HUDEP-2 (cell line): ENCODE measurements around the gene EFL1.

Experiments
- DNase-seq, 76 experiments: peaks; one replicate each; lab custom pipeline; 2025; ENCODE audit not compliant: unreplicated experiment in 76 of 76; lab: John Stamatoyannopoulos, UW

Gene EFL1

GRCh38 chr15:82128401-82129148, 134.0 kb downstream of the EFL1 start:
- DNase-seq = no peak

DNA sequence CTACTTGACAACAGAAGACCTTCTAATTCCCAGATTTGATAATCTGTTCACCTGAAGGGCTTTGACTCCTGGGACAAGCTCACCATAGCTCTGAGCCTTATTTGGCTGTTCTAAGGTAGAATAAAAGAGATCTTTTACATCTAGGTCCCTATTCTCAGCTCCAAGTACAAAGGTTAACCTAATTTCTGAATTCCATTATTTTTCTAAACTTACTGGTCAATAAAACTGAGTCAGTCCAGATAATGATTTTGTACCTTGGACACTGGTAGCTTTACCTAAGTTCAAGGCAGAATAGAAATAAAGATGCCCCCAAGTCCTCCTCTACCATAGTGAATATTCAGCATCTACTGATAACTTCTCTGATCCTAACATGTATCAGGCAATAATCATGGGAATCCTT, 135.0 kb downstream of the EFL1 start:
- DNase-seq = no peak

GRCh38 chr15:82126346-82126745, 136.2 kb downstream of the EFL1 start:
- no peak for DNase-seq

- DNase-seq = no peak
These were observed 137.9 kb downstream of the EFL1 start for GRCh38 chr15:82124331-82125263.

- DNase-seq = no peak
These were observed 139.7 kb downstream of the EFL1 start for GRCh38 chr15:82122746-82123400.

GRCh38 chr15:82118040-82118439, 144.5 kb downstream of the EFL1 start:
- no peak for DNase-seq

DNA sequence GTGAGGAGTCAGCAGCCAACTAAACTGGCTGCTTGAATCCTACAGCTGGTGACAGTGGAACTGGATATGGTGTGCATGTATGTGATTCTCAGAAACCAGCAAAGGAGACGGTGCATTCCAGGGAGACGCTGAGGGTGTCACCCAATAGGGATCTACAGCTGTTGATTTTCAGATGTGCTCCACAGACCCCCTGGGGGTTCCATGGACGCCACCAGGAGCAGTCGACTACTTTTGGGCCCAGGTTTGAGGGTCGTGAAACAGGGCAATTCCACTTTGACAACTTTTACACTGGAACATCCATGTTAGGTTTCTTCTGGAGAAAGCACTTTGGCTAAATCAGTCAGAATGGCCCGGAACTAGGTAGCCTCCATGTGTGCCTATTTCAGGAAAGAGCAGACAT, 145.2 kb downstream of the EFL1 start:
- DNase-seq = no peak

DNA sequence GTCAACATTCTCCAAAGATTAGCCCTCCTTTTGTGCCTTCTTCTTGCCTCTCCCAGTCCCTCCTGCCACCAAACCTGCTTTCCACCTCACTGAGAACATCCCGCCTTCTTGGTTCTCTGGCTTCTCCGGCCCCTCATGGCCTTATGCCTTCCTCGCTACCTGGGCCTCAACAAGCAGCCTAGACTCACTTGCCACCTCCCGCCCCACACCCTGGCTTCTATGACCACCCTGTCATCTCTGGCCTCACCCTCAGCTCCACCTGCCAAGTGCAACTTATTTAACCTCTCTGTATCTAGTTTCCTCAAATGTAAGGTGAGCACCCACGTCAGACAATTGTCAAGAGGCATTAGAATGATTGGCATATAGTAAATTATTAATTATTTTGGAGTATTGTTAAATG, 147.9 kb downstream of the EFL1 start:
- DNase-seq = no peak

DNA sequence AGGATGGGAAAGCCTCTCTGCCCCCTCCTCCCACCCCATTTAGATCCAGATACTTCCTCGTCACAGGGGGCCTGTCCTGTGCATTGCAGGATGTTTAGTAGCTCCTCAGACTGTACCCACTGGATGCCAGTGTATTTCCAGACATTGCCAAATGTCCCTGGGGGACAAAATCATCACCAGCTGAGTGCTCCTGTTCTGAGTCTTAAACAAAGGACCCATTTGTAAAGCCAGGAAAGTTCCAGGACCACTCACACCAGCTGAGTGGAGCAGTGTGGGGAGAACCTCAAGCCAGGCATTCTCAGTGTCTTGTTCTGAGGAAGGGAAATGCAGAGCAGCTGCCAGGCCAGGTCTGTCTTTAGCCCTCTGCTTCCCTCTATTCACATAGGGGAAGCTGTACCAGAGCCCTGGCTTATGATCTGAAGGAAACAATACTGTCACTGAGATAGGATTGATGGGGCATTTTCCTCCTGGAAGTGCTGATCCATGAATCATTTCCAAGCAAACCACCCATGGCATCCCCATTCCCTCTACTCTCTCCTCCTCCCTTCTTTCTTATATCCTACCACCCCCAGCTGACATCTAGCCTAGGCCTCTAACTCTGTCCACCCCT, 149.3 kb downstream of the EFL1 start:
- no peak for DNase-seq

- DNase-seq = no peak
These were observed 150.6 kb downstream of the EFL1 start for GRCh38 chr15:82111918-82112317.

DNA sequence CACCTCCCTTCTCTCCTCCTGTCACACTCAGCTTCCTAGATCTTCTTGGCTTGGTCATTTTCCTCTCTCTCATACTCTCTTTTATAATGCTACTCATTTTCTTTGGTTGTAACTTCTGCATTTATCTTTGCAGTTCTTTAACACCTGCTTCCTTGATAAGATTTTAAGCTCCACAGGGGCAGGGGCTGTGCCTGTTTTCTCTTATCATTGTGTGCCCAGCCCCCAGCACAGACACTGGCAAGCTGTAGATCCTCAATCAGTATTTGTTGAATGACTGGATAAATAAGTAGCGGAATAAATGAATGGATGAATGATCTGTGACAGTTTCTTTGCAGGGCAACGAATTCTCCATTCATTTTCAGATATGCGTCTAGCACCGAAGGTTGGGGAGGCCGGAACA, 152.4 kb downstream of the EFL1 start:
- peak in 21 of 76 experiments; percentile 2 to 63 (median 27) for DNase-seq

GRCh38 chr15:82108489-82109078, 153.9 kb downstream of the EFL1 start:
- peak in 68 of 76 experiments; percentile 5 to 82 (median 48) for DNase-seq

DNA sequence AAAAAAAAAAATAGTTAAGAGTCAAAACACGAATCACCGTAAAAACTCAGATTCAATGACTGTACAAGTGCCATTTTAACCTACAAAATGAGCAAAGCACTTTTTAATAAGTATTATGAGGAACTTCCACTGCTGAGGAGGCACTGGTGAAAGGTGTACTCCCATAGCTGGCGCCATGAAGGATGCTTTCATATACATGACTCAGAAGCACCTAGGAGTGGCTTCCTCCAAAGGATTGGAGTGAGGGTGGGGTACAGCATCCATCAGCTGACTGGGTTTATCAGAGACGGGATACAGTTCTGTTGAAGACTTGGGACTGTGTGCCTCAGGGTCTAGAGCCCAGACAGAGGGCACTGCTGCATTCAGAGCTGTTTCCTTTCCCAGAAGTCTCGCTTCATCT, 155.9 kb downstream of the EFL1 start:
- DNase-seq = no peak

DNA sequence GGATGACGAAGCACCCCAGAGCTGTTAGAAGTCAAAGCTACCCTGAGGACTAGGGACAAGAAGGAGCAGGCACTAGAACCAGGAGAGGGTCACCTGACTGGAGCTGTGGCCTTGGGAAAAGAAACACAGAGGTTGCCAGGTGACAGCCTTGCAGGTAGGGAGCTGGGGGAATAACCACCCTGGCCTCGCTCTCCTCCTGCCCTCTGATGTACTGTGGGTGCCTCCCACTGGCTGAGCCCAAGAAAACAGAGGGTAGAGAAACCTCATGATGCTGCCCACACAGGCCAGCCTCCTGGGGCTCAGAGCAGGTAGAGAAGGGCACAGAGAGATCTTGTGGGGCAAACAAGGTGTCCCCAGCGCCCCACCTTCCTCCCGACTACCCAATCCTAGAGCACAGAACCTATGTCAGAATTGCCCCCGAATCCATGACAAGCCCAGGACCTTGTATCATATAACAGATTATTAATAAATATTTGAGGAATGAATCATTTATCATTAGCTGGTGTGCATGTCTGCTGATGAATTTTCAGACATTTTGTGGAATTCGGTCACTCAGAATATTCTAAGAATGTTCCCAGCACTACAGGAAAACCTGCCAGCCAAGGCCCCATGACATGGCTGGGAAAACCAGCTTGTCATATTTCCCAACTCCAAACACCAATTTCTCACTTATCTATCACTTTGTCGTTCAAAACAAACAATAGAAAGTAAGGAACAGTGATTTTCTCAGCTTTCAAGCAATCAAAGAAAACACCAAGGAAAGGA, 156.9 kb downstream of the EFL1 start:
- DNase-seq = no peak

- DNase-seq = no peak
These were observed 159.1 kb downstream of the EFL1 start for GRCh38 chr15:82103468-82103867.

GRCh38 chr15:82100111-82100929, 162.2 kb downstream of the EFL1 start:
- no peak for DNase-seq

DNA sequence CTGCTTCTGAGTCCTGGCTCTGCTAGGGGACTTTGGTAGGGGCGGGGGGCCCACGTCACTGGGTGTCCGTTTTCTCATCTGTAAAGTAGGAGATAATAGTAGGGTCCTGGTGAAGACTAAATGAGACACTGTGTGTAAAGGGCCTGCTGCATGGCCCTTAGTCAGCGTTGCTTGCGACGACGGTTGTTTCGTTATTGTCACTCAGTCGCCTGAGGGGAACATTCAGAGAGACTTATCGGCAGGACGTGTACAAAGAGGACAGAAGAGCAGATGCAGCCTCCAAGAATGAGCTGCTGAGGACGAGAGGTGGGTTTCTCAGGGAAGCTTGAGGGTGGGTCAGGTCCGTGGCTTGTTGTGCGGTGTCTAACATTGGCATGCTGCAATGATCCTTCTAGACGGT, 163.9 kb downstream of the EFL1 start:
- no peak for DNase-seq

DNA sequence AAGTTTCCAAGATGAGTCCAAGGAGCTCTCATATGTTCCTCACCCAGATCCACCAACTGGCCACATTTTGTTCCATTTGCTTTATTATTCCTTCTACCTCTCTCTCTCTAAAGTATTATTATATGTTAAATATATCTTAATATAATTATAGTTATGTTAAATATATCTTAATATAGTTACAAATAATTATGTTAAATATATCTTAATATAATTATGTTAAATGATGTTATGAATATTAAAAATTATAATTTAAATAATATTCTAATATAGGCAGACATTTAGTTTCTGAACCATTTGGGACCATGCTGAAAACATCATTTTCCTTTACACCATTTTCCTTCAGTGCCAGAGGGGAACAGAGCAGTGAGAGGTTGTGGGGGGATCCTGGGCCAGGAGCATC, 166.7 kb downstream of the EFL1 start:
- no peak for DNase-seq

DNA sequence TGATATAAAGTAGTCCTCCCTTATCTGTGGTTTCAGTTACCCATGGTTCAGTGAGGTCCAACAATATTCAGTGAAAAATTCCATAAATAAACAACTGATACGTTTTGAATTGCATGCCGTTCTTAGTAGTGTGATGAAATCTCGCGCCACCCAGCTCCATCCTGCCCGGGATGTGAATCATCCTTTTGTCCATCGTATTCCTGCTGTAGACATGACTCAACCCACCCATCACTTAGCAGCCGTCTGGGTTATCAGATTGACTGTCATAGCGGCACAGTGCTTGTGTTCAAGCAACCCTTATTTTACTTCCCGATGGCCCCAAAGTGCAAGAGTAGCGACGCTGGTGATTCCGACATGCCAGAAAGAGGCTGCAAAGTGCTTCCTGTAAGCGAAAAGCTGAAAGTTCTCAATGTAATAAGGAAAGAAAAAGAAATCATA, 168.7 kb downstream of the EFL1 start:
- no peak for DNase-seq
